Erythroblast (primary cell): ENCODE data around the gene DDX50.

Source experiments
- GATA1 ChIP-seq: IDR thresholded peaks from 2 replicates; pipeline ENCODE4 v1.6.1; 2011; ENCODE audit warnings: low read depth, mild to moderate bottlenecking, control low read depth, low read length, moderate library complexity
- POLR2A ChIP-seq: IDR thresholded peaks from 2 replicates; pipeline ENCODE4 v1.6.1; 2011; ENCODE audit warnings: mild to moderate bottlenecking, low read length

- TF ChIP-seq POLR2A, result no peak
- no peak for TF ChIP-seq GATA1
Observed at GRCh38 chr10:68880181-68880580, 20.9 kb upstream of the DDX50 start.
